Kidney epithelial cell (primary cell): Measurements from ENCODE around the gene MAPRE3. TPM values are rescaled to one million over a fixed set of nuclear protein-coding genes. Genes with fewer than 3 reads are reported as not detected.

Experiments
- DNase-seq: peaks from one replicate; pipeline ENCODE4 v3.0.0-alpha.2; 2010; ENCODE audit warnings: low read depth
- H3K27me3 ChIP-seq: 2 replicates; pipeline ENCODE4 v1.6.0; 2011; ENCODE audit warnings: low read length; ENCODE audit not compliant: control insufficient read depth, insufficient read depth
- H3K36me3 ChIP-seq: 2 replicates; pipeline ENCODE4 v1.5.1; 2011; ENCODE audit warnings: low read length; ENCODE audit not compliant: control insufficient read depth, insufficient read depth
- H3K4me3 ChIP-seq: 2 replicates; pipeline ENCODE4 v1.5.1; 2011; ENCODE audit warnings: low read depth, mild to moderate bottlenecking, control low read depth, low read length
- CTCF ChIP-seq: IDR thresholded peaks from 2 replicates; pipeline ENCODE4 v1.5.1; 2011; ENCODE audit warnings: mild to moderate bottlenecking, moderate library complexity, low read length, control low read depth, inconsistent platforms; ENCODE audit not compliant: insufficient read depth, poor library complexity, severe bottlenecking
- total RNA-seq: library from RNA; depleted of rRNA; stranded (reverse); fragments of >200 nt; gene quantifications from 2 replicates; pipeline ENCODE4 v1.2.3, GENCODE V29; 2015

The MAPRE3 gene
- total RNA-seq, 1 donor from 2014 or later = 4.6 TPM

- DNase-seq = no peak
- Histone ChIP-seq H3K4me3 (no peak overlapping the region), H3K27me3 (no peaks in the 10 kb centered on the region), H3K36me3 (no peaks in the 10 kb centered on the region)
- no peak for TF ChIP-seq CTCF
Observed at GRCh38 chr2:27057184-27057583, 86.7 kb downstream of the MAPRE3 start.

GRCh38 chr2:27058210-27058609 is 87.8 kb downstream of the MAPRE3 start:
- no peak for DNase-seq
- no peak for TF ChIP-seq CTCF
- no peaks in the 10 kb centered on the region for H3K27me3 ChIP-seq
- no peak overlapping the region for H3K4me3 ChIP-seq
- no peaks in the 10 kb centered on the region for H3K36me3 ChIP-seq

GRCh38 chr2:27059141-27059820 is 88.8 kb downstream of the MAPRE3 start:
- Histone ChIP-seq H3K4me3 (no peak overlapping the region), H3K36me3 (no peaks in the 10 kb centered on the region), H3K27me3 (no peaks in the 10 kb centered on the region)
- TF ChIP-seq CTCF = no peak
- no peak for DNase-seq

GRCh38 chr2:27060323-27060722 is 89.9 kb downstream of the MAPRE3 start:
- no peak for DNase-seq

GRCh38 chr2:27065128-27065527 is 94.7 kb downstream of the MAPRE3 start:
- TF ChIP-seq CTCF = no peak
- no peaks in the 10 kb centered on the region for H3K27me3 ChIP-seq
- H3K36me3 ChIP-seq = no peaks in the 10 kb centered on the region
- no peak for DNase-seq
- no peak overlapping the region for H3K4me3 ChIP-seq

More at GRCh38 chr2:27060323-27060722, 89.9 kb downstream of the MAPRE3 start:
- no peak for TF ChIP-seq CTCF
- no peaks in the 10 kb centered on the region for H3K27me3 ChIP-seq
- H3K36me3 ChIP-seq = no peaks in the 10 kb centered on the region
- H3K4me3 ChIP-seq = no peak overlapping the region

GRCh38 chr2:27067385-27067784 is 96.9 kb downstream of the MAPRE3 start:
- no peaks in the 10 kb centered on the region for H3K36me3 ChIP-seq
- DNase-seq = no peak
- H3K27me3 ChIP-seq = no peaks in the 10 kb centered on the region
- H3K4me3 ChIP-seq = no peak overlapping the region
- TF ChIP-seq CTCF = no peak
